ENCODE measurements around the gene NCK2. TPM values are rescaled to one million over a fixed set of nuclear protein-coding genes. Genes with fewer than 3 reads are reported as not detected.

The NCK2 gene
- total RNA-seq, 2 experiments from 2014 or later, result 84.7 to 87.5 TPM

DNA sequence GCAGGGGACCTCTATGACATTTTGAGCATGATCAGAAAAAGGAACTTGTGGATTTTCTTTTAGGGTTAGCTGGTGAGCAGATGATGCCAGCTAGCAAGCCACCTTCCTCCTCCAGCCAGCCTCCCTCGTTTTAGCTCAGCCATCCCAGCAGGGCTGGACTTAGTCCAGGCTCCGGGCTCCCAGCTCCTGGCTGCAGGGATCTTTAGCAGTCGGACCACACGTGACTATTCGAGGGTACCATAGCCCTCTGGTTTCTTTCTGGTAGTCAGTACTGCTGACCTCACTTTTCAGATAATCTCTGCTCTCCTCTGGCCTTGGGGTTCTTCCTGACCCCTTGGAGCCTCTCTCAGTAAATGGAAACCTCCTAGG lies 31.8 kb downstream of the NCK2 start:
- Mint-ChIP-seq H3K27me3 (no peaks in the 10 kb centered on the region), H3K27ac (peak overlapping the region; percentile 84), H3K36me3 (ENCODE audit: low read depth) (peaks cover 53% of the 10 kb centered on the region), H3K9me3 (ENCODE audit: low read depth) (no peaks in the 10 kb centered on the region), H3K4me1 (peaks cover 95% of the 10 kb centered on the region), H3K4me3 (peak overlapping the region; percentile 47)
- intact Hi-C loops (cut with DNase I, micrococcal nuclease), result loop anchor here in 1 of 2 experiments (2.0 kb wide), 1 partner anchor 20 kb away; no protein-coding TSS in a partner anchor
- POLR2A ChIA-PET, result interaction anchor here (0.8 to 1.0 kb wide), 3 partner anchors 9 to 30 kb away, joined by 3 read pairs; no protein-coding TSS in a partner anchor
- no peak for DNase-seq
- CTCF ChIA-PET, result interaction anchor here (0.6 to 3.7 kb wide), 7 partner anchors 12 to 310 kb away, joined by 3 to 12 read pairs (median 3); no protein-coding TSS in a partner anchor
- no peak for ATAC-seq

DNA sequence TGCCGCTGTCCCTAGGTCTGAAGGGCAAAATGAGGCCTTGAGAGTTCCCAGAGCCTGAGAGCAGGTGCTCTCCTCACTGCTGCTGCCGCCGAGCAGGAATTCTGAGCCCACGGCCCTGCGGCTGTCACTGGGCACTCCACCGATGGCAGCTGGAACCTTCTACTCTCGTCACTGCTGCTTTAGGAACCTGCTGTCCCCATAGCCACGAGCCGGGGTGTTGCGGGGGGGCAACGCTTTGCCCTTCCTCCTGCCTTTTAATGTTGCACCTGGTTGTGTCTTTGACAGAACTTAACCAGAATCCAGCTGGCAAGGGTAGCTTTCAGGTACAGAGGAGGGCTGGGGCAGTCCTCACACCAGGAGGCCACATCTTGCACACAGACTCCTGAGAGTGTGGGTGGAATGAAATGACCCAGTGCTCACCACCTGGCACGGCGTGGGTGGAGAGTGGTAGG lies 32.3 kb downstream of the NCK2 start:
- ATAC-seq (no peak), DNase-seq (no peak)
- Mint-ChIP-seq H3K36me3 (ENCODE audit: low read depth) (peaks cover 55% of the 10 kb centered on the region), H3K27ac (peak overlapping the region; percentile 84), H3K9me3 (ENCODE audit: low read depth) (no peaks in the 10 kb centered on the region), H3K4me1 (peaks cover 95% of the 10 kb centered on the region), H3K27me3 (no peaks in the 10 kb centered on the region), H3K4me3 (peak overlapping the region; percentile 47)
- ChIA-PET CTCF (interaction anchor here (0.6 to 3.7 kb wide), 9 partner anchors 12 to 309 kb away, joined by 3 to 12 read pairs (median 3); no protein-coding TSS in a partner anchor), POLR2A (interaction anchor here (0.7 to 1.5 kb wide), 5 partner anchors 9 to 30 kb away, joined by 3 to 5 read pairs (median 3); no protein-coding TSS in a partner anchor)
- intact Hi-C loops (cut with DNase I, micrococcal nuclease), result loop anchor here in 1 of 2 experiments (2.0 kb wide), 1 partner anchor 20 kb away; no protein-coding TSS in a partner anchor

DNA sequence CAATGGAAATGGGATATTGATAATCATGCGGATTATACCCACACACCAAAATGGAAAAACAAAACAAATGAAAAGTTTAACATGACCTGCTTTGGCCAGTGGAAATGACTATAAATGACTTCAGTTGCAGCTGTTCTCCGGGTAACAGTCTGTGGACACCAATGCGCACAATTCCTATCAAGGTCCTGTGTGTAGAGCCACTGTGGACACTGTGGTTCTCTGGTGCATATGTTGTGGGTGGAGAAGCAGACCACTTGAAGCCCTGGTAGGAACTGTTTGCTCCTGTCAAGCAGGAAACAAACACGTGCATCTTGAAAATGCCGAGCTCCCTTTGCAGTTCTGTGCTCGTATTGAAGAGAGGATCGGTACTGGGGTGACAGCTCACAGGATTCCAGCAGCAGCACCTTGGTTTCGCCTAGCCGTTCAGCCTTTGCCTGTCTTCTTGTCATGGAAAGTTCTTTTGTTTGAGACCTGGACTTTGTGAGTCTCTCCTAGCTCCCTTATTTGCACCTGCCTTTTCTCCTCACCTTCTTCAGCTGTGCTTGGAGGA lies 32.9 kb downstream of the NCK2 start:
- Mint-ChIP-seq H3K27me3 (no peaks in the 10 kb centered on the region), H3K36me3 (ENCODE audit: low read depth) (peaks cover 55% of the 10 kb centered on the region), H3K9me3 (ENCODE audit: low read depth) (no peaks in the 10 kb centered on the region), H3K27ac (peak overlapping the region; percentile 84), H3K4me1 (peaks cover 95% of the 10 kb centered on the region), H3K4me3 (peak overlapping the region; percentile 47)
- ChIA-PET POLR2A (interaction anchor here (0.7 to 1.5 kb wide), 5 partner anchors 9 to 31 kb away, joined by 3 to 5 read pairs (median 3); no protein-coding TSS in a partner anchor), CTCF (interaction anchor here (0.7 to 3.7 kb wide), 8 partner anchors 9 to 195 kb away, joined by 3 to 12 read pairs (median 3); no protein-coding TSS in a partner anchor)
- intact Hi-C loops (cut with DNase I, micrococcal nuclease), result loop anchor here in 1 of 2 experiments (1.0 to 2.0 kb wide), 2 partner anchors 10 to 19 kb away; no protein-coding TSS in a partner anchor
- ATAC-seq, result no peak
- no peak for DNase-seq

DNA sequence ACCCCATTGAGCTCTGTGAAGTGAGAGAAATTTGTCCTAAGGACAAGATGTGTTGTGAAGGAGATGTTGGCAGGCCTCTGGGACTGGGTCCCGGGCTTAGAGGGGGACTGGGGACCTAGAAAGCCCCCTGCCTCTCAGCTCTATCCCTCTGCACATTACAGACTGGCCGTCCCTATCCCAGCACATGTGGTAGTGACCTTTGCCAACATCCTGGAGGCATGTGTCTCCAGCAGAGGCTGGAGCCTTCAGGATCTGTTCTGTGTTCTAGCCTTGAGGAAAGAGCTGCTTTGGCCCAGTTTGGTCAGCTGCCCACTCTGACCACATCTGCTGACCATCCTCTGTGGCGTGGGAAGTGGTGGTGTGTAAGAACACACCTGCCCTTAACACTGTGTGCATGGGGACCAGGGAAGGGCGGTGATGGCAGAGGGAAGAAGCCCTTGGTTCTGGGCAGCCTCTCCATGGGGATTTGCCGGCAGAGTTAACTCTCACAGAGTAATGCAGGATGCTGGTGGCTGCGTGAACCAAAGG lies 33.4 kb downstream of the NCK2 start:
- H3K27ac Mint-ChIP-seq, result peak overlapping the region; percentile 84

DNA sequence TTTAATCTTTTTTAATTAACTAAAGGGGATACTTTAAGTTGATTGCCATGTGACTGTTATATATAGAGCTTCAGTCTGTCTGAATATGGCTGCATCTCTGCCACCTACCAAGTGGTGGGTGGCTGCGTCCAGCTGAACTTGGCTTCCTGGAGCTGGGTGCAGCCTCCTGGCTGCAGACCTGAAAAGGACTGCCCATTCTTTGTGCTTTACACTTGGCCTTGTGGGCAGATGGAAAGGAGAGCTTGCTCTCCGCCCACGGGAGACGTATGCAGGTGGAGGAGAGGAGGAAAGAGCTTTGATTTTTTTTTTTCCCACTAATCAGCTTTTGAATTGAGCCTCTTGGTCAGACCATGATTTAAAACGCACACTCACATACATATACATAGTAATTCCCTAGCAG lies 34.7 kb downstream of the NCK2 start:
- H3K36me3 Mint-ChIP-seq (ENCODE audit: low read depth), result peaks cover 50% of the 10 kb centered on the region
- no peaks in the 10 kb centered on the region for H3K27me3 Mint-ChIP-seq
- CTCF ChIA-PET, result interaction anchor here (0.7 to 3.7 kb wide), 8 partner anchors 9 to 85 kb away, joined by 3 to 12 read pairs (median 3); no protein-coding TSS in a partner anchor
- ATAC-seq (no peak), DNase-seq (no peak)
- H3K27ac Mint-ChIP-seq, result peak overlapping the region; percentile 85
- no peaks in the 10 kb centered on the region for H3K9me3 Mint-ChIP-seq (ENCODE audit: low read depth)
- POLR2A ChIA-PET, result interaction anchor here (0.9 kb wide), 1 partner anchor 30 kb away, joined by 4 read pairs; no protein-coding TSS in a partner anchor
- no peak overlapping the region for H3K4me3 Mint-ChIP-seq
- peaks cover 95% of the 10 kb centered on the region for H3K4me1 Mint-ChIP-seq
- intact Hi-C loops (cut with DNase I, micrococcal nuclease), result no loop called here

More for the DNA sequence above, 33.4 kb downstream of the NCK2 start:
- H3K4me1 Mint-ChIP-seq, result peaks cover 95% of the 10 kb centered on the region
- no peak overlapping the region for H3K4me3 Mint-ChIP-seq
- H3K9me3 Mint-ChIP-seq (ENCODE audit: low read depth), result no peaks in the 10 kb centered on the region
- POLR2A ChIA-PET, result interaction anchor here (0.9 to 1.5 kb wide), 2 partner anchors 8 to 16 kb away, joined by 3 to 5 read pairs; no protein-coding TSS in a partner anchor
- no peaks in the 10 kb centered on the region for H3K27me3 Mint-ChIP-seq
- intact Hi-C loops (cut with DNase I, micrococcal nuclease), result loop anchor here in 1 of 2 experiments (1.0 kb wide), 1 partner anchor 9 kb away; no protein-coding TSS in a partner anchor
- CTCF ChIA-PET, result interaction anchor here (0.7 to 3.7 kb wide), 9 partner anchors 9 to 194 kb away, joined by 3 to 12 read pairs (median 3); no protein-coding TSS in a partner anchor
- DNase-seq (no peak), ATAC-seq (no peak)
- H3K36me3 Mint-ChIP-seq (ENCODE audit: low read depth), result peaks cover 54% of the 10 kb centered on the region

DNA sequence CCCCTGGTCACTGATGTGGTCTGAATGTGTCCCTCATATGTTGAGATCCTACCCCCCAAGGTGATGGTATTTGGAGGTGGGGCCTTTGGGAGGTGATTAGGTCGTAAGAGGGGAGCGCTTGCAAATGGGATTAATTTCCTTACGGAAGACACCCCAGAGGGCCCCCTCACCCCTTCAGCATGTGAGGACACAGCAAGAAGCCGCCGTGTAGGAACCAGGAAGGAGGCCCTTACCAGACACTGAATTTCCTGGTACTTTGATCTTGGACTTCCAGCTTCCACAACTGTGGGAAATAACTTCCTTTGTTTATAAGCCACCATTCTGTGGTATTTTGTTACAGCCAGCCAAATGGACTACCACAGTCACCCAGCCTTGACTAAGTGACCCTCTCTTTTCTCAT lies 35.9 kb downstream of the NCK2 start:
- ATAC-seq, result no peak
- Mint-ChIP-seq H3K27me3 (no peaks in the 10 kb centered on the region), H3K4me3 (peak overlapping the region; percentile 18), H3K36me3 (ENCODE audit: low read depth) (peaks cover 45% of the 10 kb centered on the region), H3K27ac (peak overlapping the region; percentile 76), H3K9me3 (ENCODE audit: low read depth) (no peaks in the 10 kb centered on the region), H3K4me1 (peaks cover 94% of the 10 kb centered on the region)
- ChIA-PET POLR2A (no interaction called here), CTCF (no interaction called here)
- DNase-seq, result no peak
- intact Hi-C loops (cut with DNase I, micrococcal nuclease), result no loop called here

DNA sequence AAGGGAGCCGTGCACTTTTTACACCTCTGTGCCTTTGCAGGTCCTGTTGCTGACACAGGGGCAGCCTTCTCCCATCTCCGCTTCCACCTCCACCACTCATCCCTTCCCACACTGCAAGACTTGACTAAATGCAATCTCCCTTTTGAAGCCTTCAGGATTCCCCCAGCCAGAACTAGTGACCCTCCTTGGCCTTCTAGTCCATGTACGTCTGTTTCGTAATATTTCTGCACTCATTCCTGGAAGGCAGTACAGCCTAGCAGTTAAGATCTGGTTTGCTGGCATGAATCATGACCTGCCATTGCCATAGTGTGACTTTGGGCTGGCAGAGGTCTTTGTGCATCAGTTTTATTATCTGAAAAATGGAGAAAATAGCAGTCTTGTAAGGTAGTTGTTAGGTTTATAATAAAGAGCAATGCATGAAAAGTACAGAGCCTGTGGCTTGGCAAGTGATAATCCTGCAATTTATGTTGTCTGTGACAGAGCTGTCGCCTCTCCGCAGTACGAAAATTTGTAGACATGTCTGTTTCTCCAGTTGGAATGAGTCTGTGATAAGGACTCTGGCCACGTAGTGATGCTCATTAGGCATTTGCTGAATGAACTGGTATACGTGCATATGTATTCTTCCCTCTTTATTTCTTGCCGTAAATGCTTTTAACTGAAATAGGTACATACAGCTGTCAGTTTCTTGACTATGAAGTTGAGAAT lies 36.7 kb downstream of the NCK2 start:
- DNase-seq (no peak), ATAC-seq (peak; percentile 37)
- intact Hi-C loops (cut with DNase I, micrococcal nuclease), result no loop called here
- peak overlapping the region; percentile 76 for H3K27ac Mint-ChIP-seq
- peak overlapping the region; percentile 52 for H3K4me3 Mint-ChIP-seq
- peaks cover 44% of the 10 kb centered on the region for H3K36me3 Mint-ChIP-seq (ENCODE audit: low read depth)
- POLR2A ChIA-PET, result no interaction called here
- H3K4me1 Mint-ChIP-seq, result peaks cover 94% of the 10 kb centered on the region
- H3K9me3 Mint-ChIP-seq (ENCODE audit: low read depth), result no peaks in the 10 kb centered on the region
- CTCF ChIA-PET, result interaction anchor here (0.6 to 1.9 kb wide), 5 partner anchors 10 to 304 kb away, joined by 3 to 9 read pairs (median 4); no protein-coding TSS in a partner anchor
- H3K27me3 Mint-ChIP-seq, result no peaks in the 10 kb centered on the region

DNA sequence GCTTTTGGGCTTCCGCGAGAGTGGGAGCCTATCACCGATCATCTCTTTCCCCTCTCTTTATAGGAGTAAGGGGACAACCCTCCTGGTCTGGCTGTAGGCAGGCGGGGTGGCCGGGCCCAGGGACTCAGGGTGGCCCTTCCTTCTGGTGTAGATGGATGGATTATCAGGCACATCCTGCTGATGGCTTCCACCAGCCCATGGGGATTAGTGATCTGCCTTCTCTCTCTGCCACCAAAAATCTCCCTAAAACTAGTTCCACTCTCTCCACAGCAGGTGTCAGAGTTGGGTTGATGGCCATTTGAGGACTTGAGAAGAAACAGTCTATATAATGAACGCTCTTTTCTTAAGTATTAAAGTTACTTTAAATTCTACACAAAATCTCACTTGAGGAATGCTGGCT lies 37.4 kb downstream of the NCK2 start:
- H3K9me3 Mint-ChIP-seq (ENCODE audit: low read depth), result no peaks in the 10 kb centered on the region
- peak overlapping the region; percentile 76 for H3K27ac Mint-ChIP-seq
- ATAC-seq (peak; percentile 47), DNase-seq (no peak)
- no peaks in the 10 kb centered on the region for H3K27me3 Mint-ChIP-seq
- H3K4me1 Mint-ChIP-seq, result peaks cover 94% of the 10 kb centered on the region
- peak overlapping the region; percentile 52 for H3K4me3 Mint-ChIP-seq
- POLR2A ChIA-PET, result interaction anchor here (0.6 kb wide), 1 partner anchor 270 kb away, joined by 3 read pairs; no protein-coding TSS in a partner anchor
- CTCF ChIA-PET, result interaction anchor here (0.7 to 1.9 kb wide), 7 partner anchors 10 to 304 kb away, joined by 3 to 9 read pairs (median 4); no protein-coding TSS in a partner anchor
- intact Hi-C loops (cut with DNase I, micrococcal nuclease), result no loop called here
- H3K36me3 Mint-ChIP-seq (ENCODE audit: low read depth), result peaks cover 42% of the 10 kb centered on the region

DNA sequence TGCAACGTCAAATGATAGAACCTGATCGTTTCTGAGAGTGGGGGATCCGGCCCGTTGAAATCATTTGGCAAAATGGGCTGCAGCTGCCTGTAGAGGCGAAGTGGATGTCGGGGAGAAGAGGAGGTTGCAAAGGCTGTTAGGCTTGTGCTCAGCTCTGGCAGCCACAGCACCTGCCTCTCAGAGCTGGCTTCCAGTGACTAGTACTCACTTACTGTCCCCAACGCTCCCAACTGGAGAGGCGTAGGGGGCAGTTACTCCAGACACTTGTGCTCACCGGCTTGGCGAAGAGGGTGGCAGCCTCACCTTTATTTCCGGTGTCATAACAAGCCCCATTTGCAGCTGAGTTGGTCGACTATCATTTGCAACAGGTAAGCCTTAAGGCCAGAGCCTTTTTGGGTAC lies 37.9 kb downstream of the NCK2 start:
- ChIA-PET POLR2A (interaction anchor here (0.6 to 1.2 kb wide), 2 partner anchors 37 to 269 kb away, joined by 3 to 4 read pairs; no protein-coding TSS in a partner anchor), CTCF (interaction anchor here (0.7 to 2.0 kb wide), 13 partner anchors 8 to 303 kb away, joined by 3 to 9 read pairs (median 4); no protein-coding TSS in a partner anchor)
- DNase-seq, result no peak
- ATAC-seq, result no peak
- Mint-ChIP-seq H3K27me3 (no peaks in the 10 kb centered on the region), H3K9me3 (ENCODE audit: low read depth) (no peaks in the 10 kb centered on the region), H3K27ac (peak overlapping the region; percentile 76), H3K36me3 (ENCODE audit: low read depth) (peaks cover 37% of the 10 kb centered on the region), H3K4me3 (peak overlapping the region; percentile 52), H3K4me1 (peaks cover 94% of the 10 kb centered on the region)
- intact Hi-C loops (cut with DNase I, micrococcal nuclease), result no loop called here

DNA sequence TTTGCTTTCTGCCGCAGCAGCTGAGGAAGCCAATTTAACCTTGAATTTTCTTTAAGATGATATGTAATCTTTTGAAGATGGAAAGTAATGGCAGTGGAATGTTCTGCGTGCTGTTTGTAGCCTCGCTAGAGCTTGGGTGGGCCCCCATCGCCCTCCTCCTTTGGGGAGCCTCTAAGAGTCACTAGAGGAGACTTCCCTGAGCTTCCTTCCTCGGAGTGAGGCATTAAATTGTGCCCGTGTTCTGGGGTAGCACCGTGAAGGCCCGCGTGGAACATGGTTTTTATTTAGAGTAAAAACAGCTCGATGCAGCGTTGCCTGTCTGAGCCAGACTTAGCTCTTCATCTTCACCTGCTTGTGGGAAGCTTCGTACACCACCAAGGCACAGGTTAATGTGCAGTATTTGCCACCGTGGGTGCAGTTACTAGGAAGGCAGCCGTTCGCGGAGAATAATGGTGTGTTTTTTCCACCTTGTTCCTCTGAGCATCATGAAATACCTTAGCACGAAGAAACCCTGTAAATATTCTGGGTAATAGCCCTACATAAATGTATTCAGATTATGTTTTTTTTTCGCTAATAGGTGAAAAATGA lies 38.5 kb downstream of the NCK2 start:
- intact Hi-C loops (cut with DNase I, micrococcal nuclease), result no loop called here
- ChIA-PET CTCF (interaction anchor here (0.6 to 2.0 kb wide), 14 partner anchors 9 to 327 kb away, joined by 3 to 9 read pairs (median 4); partner anchors contain the start of gene NCK2), POLR2A (interaction anchor here (1.2 kb wide), 1 partner anchor 38 kb away, joined by 4 read pairs; no protein-coding TSS in a partner anchor)
- DNase-seq (no peak), ATAC-seq (no peak)
- peaks cover 38% of the 10 kb centered on the region for H3K36me3 Mint-ChIP-seq (ENCODE audit: low read depth)
- H3K4me3 Mint-ChIP-seq, result peak overlapping the region; percentile 52
- H3K9me3 Mint-ChIP-seq (ENCODE audit: low read depth), result no peaks in the 10 kb centered on the region
- H3K27me3 Mint-ChIP-seq, result no peaks in the 10 kb centered on the region
- H3K27ac Mint-ChIP-seq, result peak overlapping the region; percentile 80
- peaks cover 94% of the 10 kb centered on the region for H3K4me1 Mint-ChIP-seq

Measured in activated CD4-positive, alpha-beta T cell treated with anti-CD3 and anti-CD28 coated beads for 36 hours (primary cell).